H1 (cell line): Measurements from ENCODE around the gene COMMD7.

Experiments
- CREB1 ChIP-seq: IDR thresholded peaks from 2 replicates; pipeline ENCODE4 v1.6.1; 2012; ENCODE audit warnings: inconsistent platforms
- CTCF ChIP-seq, 3 experiments: IDR thresholded peaks; 1 replicate in 2 of 3; 2 replicates in 1 of 3; pipeline versions ENCODE4 v1.5.1 to v1.6.1; 2011; ENCODE audit warnings: low read length in 3 of 3, mild to moderate bottlenecking in 3 of 3, inconsistent platforms in 2 of 3, low read depth in 1 of 3, moderate library complexity in 1 of 3; ENCODE audit not compliant: insufficient read depth in 1 of 3; ENCODE audit errors: control extremely low read depth in 1 of 3
- EP300 ChIP-seq, 2 experiments: IDR thresholded peaks; 1 replicate in 1 of 2; 2 replicates in 1 of 2; pipeline ENCODE4 v1.6.1; 2011 to 2012; ENCODE audit warnings: low read depth in 2 of 2, low read length in 2 of 2, mild to moderate bottlenecking in 2 of 2, borderline replicate concordance in 1 of 2, inconsistent platforms in 1 of 2, moderate library complexity in 1 of 2
- NRF1 ChIP-seq: IDR thresholded peaks from 2 replicates; pipeline ENCODE4 v1.6.1; 2011; ENCODE audit warnings: mild to moderate bottlenecking, low read depth, low read length, improper control_type of control experiment
- POLR2A ChIP-seq, 2 experiments: IDR thresholded peaks; 1 replicate in 1 of 2; 2 replicates in 1 of 2; pipeline ENCODE4 v1.6.1; 2011; ENCODE audit warnings: low read depth in 2 of 2, low read length in 2 of 2, mild to moderate bottlenecking in 2 of 2; ENCODE audit errors: control extremely low read depth in 1 of 2
- SIRT6 ChIP-seq: IDR thresholded peaks from one replicate; pipeline ENCODE4 v1.7.1; 2012; ENCODE audit warnings: low read length, inconsistent platforms
- SP2 ChIP-seq: IDR thresholded peaks from 2 replicates; pipeline ENCODE4 v1.6.1; 2012; ENCODE audit warnings: mild to moderate bottlenecking, low read length, inconsistent platforms
- TBP ChIP-seq: IDR thresholded peaks from 2 replicates; pipeline ENCODE4 v1.6.1; 2011; ENCODE audit warnings: low read depth, low read length, improper control_type of control experiment
- TF ChIP-seq, protein P1 (sequence below): fragments of 300-600 bp; sonication (generic); IDR thresholded peaks from 2 replicates; pipeline ENCODE4 v1.7.1; 2012; ENCODE audit warnings: low read length, moderate library complexity, mild to moderate bottlenecking, inconsistent platforms; ENCODE audit not compliant: insufficient replicate concordance

DNA sequence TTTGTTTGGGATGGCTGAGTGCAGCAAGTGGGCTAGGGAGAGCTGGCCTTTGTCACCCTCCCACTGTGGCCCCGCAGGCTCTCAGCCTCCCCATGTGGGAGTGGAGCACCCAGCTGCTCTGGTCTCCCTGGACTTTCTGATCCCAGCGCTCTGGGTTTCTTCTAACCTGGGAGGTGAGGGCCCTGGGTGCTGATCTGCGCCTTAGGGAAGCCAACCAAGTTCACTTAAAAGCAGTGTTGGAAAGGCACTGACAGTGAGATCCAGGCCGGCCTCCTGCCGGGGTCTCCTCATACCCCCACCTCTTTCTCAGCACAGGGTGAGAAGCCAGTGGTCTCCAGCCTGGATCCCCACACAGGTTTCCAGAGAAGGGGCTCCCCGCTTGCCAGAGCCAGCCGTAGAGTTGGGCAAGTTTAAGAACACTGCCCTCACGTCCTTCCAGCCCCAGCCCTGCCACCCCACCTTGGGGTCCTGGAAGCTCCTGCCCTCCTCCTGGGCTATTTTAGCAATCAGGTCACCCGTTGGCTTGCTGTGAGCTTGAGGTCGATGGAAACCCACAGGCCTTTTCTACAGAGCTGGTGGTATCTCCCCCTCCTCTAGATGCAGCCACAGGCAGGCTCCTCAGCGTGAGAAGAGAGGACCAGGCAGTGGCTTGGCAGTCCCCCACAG is 79.1 kb downstream of the COMMD7 start:
- TF ChIP-seq POLR2A (IDR thresholded peaks at IDR 0.05; ENCODE audit: control extremely low read depth in 1 of 2, low read depth in 2 of 2, low read length in 2 of 2) = no peak
- no peak for TF ChIP-seq CREB1
- TF ChIP-seq, protein P1, sequence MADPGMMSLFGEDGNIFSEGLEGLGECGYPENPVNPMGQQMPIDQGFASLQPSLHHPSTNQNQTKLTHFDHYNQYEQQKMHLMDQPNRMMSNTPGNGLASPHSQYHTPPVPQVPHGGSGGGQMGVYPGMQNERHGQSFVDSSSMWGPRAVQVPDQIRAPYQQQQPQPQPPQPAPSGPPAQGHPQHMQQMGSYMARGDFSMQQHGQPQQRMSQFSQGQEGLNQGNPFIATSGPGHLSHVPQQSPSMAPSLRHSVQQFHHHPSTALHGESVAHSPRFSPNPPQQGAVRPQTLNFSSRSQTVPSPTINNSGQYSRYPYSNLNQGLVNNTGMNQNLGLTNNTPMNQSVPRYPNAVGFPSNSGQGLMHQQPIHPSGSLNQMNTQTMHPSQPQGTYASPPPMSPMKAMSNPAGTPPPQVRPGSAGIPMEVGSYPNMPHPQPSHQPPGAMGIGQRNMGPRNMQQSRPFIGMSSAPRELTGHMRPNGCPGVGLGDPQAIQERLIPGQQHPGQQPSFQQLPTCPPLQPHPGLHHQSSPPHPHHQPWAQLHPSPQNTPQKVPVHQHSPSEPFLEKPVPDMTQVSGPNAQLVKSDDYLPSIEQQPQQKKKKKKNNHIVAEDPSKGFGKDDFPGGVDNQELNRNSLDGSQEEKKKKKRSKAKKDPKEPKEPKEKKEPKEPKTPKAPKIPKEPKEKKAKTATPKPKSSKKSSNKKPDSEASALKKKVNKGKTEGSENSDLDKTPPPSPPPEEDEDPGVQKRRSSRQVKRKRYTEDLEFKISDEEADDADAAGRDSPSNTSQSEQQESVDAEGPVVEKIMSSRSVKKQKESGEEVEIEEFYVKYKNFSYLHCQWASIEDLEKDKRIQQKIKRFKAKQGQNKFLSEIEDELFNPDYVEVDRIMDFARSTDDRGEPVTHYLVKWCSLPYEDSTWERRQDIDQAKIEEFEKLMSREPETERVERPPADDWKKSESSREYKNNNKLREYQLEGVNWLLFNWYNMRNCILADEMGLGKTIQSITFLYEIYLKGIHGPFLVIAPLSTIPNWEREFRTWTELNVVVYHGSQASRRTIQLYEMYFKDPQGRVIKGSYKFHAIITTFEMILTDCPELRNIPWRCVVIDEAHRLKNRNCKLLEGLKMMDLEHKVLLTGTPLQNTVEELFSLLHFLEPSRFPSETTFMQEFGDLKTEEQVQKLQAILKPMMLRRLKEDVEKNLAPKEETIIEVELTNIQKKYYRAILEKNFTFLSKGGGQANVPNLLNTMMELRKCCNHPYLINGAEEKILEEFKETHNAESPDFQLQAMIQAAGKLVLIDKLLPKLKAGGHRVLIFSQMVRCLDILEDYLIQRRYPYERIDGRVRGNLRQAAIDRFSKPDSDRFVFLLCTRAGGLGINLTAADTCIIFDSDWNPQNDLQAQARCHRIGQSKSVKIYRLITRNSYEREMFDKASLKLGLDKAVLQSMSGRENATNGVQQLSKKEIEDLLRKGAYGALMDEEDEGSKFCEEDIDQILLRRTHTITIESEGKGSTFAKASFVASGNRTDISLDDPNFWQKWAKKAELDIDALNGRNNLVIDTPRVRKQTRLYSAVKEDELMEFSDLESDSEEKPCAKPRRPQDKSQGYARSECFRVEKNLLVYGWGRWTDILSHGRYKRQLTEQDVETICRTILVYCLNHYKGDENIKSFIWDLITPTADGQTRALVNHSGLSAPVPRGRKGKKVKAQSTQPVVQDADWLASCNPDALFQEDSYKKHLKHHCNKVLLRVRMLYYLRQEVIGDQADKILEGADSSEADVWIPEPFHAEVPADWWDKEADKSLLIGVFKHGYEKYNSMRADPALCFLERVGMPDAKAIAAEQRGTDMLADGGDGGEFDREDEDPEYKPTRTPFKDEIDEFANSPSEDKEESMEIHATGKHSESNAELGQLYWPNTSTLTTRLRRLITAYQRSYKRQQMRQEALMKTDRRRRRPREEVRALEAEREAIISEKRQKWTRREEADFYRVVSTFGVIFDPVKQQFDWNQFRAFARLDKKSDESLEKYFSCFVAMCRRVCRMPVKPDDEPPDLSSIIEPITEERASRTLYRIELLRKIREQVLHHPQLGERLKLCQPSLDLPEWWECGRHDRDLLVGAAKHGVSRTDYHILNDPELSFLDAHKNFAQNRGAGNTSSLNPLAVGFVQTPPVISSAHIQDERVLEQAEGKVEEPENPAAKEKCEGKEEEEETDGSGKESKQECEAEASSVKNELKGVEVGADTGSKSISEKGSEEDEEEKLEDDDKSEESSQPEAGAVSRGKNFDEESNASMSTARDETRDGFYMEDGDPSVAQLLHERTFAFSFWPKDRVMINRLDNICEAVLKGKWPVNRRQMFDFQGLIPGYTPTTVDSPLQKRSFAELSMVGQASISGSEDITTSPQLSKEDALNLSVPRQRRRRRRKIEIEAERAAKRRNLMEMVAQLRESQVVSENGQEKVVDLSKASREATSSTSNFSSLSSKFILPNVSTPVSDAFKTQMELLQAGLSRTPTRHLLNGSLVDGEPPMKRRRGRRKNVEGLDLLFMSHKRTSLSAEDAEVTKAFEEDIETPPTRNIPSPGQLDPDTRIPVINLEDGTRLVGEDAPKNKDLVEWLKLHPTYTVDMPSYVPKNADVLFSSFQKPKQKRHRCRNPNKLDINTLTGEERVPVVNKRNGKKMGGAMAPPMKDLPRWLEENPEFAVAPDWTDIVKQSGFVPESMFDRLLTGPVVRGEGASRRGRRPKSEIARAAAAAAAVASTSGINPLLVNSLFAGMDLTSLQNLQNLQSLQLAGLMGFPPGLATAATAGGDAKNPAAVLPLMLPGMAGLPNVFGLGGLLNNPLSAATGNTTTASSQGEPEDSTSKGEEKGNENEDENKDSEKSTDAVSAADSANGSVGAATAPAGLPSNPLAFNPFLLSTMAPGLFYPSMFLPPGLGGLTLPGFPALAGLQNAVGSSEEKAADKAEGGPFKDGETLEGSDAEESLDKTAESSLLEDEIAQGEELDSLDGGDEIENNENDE = no peak
- TF ChIP-seq SP2 = no peak
- TF ChIP-seq TBP = no peak
- no peak for TF ChIP-seq SIRT6
- no peak for TF ChIP-seq CTCF (IDR thresholded peaks at IDR 0.05; ENCODE audit: control extremely low read depth in 1 of 3, insufficient read depth in 1 of 3, low read depth in 1 of 3, low read length in 3 of 3)
- no peak for TF ChIP-seq EP300 (IDR thresholded peaks at IDR 0.05; ENCODE audit: borderline replicate concordance in 1 of 2, low read depth in 2 of 2, low read length in 2 of 2)
- TF ChIP-seq NRF1 = no peak
